GM12801 (cell line): ENCODE measurements around the gene JPH2.

Experiments
- TF ChIP-seq, protein P1 (sequence below): IDR thresholded peaks from one replicate; pipeline ENCODE4 v1.5.1; 2011; ENCODE audit warnings: control low read depth; ENCODE audit not compliant: insufficient read length; ENCODE audit errors: extremely low read depth

The JPH2 gene

DNA sequence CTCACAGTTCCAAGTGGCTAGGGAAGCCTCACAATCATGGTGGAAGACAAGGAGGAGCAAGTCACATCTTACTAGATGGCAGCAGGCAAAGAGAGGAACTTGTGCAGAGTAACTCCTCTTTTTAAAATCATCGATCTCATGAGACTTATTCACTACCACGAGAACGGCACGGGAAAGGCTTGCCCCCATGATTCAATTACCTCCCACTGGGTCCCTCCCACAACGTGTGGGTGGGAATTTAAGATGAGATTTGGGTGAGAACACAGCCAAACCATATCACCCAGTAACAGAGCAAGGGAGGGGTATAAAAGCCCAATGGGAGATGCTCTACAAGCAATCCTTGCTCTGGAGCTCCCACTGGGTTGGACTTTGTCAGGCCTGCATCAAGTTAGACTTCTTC, 80.4 kb downstream of the JPH2 start:
- TF ChIP-seq, protein P1, sequence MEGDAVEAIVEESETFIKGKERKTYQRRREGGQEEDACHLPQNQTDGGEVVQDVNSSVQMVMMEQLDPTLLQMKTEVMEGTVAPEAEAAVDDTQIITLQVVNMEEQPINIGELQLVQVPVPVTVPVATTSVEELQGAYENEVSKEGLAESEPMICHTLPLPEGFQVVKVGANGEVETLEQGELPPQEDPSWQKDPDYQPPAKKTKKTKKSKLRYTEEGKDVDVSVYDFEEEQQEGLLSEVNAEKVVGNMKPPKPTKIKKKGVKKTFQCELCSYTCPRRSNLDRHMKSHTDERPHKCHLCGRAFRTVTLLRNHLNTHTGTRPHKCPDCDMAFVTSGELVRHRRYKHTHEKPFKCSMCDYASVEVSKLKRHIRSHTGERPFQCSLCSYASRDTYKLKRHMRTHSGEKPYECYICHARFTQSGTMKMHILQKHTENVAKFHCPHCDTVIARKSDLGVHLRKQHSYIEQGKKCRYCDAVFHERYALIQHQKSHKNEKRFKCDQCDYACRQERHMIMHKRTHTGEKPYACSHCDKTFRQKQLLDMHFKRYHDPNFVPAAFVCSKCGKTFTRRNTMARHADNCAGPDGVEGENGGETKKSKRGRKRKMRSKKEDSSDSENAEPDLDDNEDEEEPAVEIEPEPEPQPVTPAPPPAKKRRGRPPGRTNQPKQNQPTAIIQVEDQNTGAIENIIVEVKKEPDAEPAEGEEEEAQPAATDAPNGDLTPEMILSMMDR, result no peak

DNA sequence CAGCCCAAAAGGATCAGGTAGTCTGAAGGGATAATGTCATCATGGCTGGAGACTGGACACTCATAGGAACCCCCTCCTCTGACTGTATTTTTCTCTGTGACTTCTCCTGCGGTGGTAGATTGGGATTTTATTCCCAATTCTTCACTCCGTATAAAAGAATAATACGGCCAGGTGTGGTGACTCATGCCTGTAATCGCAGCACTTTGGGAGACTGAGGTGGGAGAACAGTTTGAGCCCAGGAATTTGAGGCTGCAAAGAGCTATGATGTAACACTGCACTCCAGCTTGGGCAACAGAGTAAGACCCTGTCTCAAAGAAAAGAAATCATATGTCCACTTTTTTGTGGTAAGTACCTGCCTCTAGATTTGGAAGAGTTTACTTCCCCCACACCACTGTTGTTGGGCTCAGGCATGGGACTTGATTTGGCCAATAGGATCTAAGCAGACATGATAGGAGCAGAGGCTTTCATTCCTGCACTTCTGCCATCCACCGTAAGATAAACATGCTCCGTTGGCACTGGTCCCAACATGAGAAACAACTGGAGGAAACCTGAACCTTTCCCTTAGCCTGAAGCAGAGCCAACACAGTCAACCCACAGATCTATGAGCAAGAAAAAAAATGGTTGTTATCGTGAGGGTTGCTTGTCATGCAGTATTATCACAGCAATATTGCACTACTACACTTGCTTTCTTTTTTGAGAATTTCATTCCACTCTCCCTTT, 82.0 kb downstream of the JPH2 start:
- TF ChIP-seq, protein P1, result no peak

DNA sequence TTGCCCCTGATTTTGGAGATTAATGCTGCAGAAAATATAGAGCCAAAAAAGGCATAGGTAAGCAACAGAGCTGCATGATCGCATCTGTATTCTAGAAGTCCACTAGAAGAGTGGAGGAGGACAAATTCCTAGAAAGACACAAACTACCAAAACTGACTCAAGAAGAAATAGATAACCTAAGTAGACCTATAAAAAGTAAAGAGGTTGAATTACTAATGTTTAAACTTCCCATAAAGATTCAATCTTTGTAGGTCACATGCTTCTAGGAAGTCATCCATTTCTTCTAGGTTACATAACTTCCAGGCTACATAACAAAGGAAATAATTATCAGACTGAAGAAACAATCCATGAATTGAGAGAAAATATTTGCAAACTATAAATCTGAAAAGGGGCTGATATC, 84.4 kb downstream of the JPH2 start:
- TF ChIP-seq, protein P1, result no peak

DNA sequence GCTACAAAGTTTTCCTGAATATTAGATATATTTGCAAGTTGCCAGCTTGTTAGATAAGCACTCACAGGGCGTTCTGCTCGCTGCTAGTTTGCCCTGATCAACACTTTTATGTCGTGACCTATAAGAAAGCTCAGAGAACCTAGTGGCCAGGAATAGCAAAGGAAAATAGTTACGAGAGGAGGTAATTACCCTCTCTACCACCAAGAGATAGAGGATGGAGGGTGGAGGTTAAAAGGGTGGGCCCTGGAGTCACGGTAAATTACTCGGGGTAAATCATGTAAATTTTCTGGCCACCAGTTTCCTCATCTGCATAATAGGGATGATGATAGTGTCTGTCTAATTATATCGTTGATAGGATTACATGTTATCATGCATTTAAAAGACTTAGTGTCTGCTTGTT, 87.2 kb downstream of the JPH2 start:
- TF ChIP-seq, protein P1, result no peak

DNA sequence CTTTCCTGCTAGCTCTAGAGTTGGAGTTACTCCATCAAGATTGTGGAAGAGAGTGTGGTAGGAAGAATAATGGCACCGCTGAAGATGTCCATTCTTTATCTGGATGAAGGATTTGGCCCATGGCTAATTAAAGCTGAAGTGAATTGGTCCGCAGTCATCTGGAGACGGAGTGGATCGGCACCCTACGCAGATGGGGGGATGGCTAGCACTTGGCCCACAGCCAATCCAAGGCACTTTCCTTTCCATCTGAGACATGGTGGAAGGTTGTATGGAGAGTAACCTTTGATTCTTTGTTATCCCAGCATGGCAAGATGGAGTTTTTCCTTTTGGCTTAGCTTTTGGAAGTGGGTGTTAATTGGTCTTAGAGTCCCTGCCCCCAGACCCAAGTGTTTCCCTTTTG, 88.3 kb downstream of the JPH2 start:
- TF ChIP-seq, protein P1, result no peak

DNA sequence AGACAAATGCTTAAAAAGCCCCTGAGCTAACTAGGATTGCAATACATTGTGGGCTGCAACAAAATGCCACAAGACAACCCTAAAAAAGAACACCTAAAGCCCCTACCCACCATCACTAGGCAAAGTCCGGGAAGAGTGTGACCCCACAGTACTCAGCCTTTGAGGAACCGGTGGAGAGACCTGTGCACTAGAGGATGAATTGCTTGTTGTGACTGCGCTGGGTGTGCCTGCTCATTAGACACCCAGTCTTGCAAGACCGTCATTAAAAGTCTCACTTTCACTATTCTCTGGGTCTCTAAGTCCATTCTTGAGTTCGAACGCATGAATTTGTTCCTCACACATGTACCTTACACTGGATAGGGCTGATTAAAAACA, 88.7 kb downstream of the JPH2 start:
- TF ChIP-seq, protein P1, result no peak

DNA sequence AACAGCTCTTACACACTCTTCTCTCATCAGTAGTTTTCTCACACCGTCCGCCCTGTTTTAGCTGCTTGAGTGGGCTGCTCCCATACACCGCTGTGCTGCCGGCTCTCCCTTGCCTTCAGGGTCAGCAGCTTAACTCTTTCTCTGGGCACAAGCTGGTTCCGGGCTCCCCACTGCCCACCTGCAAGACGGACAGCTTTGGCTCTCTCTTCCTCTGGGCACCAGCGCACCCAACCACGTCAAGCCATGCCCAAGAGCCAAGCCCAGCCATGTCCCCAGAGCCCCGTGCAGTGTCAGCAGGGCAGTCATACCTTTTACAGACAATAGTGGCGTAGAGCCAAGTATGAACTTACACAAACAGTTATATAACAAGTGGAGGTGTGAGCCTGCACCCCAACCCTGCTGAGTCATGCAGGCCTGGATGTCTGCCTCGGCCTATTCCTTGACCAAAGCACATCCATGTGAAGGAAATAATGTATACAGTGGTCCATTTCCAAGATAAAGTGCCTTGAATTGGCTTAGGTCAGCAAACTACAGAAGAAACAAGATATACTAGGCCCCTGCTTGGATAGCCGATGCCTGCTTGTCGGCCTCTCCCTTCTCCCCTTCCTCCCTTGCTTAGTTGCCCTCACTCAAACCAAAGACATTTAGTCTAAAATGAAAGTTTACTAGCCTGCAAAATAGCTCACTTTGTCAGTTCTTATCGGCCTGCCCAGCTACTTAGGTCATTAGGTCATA, 89.3 kb downstream of the JPH2 start:
- TF ChIP-seq, protein P1, result no peak
